NCI-H524 treated with DMSO at 0.1 percent for 48 hours (cell line): Measurements from ENCODE around the gene REN.

Experiments
- DNase-seq: peaks from one replicate; lab custom pipeline; 2025; lab: John Stamatoyannopoulos, UW

Gene REN

GRCh38 chr1:204131978-204132377 lies 34.2 kb downstream of the REN start:
- DNase-seq: no peak

- no peak for DNase-seq
Observed at GRCh38 chr1:204130981-204131892, 34.9 kb downstream of the REN start.

- no peak for DNase-seq
Observed at GRCh38 chr1:204130178-204130577, 36.0 kb downstream of the REN start.

DNA sequence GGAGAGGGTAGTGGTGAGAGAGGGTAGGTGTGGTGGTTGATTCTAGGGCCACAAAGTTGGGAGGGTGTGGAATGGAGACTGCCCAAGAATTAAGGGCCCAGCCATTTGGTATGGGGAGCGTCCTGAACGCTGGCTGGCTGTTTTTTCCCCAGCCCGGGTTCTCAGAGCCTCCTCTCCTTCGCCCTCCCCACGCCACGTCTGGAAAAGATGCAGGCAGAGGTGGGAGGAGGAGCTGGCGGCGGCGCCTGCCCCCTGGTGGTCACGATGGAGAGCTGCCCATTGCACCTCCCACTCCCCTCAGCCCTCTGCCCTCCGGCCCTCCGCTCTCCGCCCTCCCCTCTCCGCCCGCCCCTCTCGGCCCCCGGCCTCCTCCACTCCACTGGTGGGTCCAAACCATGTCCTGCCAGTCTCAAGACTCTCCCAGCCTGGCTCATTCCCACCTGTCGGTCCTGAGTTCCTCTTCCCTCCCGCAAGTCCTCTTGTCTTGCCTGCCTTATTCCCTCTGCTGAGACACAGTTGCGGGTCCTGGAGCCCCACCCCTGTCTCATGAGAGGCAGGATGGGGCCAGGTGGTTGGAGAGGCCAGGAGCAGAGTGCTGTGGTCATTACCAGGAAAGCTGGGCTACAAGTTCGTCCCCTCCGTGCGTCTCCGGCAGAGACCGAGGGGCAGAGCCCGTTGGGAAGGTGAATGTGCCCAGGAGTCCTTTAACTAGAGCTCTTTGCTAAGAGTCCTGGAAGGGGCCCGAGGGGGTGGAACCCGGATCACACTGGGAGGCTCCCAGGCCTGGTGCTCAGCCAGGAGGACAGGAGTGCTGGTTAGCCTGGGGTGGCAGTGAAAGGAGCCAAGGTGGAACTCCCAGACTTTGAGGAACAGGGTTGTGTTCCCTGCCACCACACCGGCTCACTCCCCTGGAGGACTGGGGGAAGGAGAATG lies 36.9 kb downstream of the REN start:
- DNase-seq: no peak

GRCh38 chr1:204128464-204128963 lies 37.6 kb downstream of the REN start:
- DNase-seq: no peak

- no peak for DNase-seq
Observed at GRCh38 chr1:204127597-204128242, 38.4 kb downstream of the REN start.

DNA sequence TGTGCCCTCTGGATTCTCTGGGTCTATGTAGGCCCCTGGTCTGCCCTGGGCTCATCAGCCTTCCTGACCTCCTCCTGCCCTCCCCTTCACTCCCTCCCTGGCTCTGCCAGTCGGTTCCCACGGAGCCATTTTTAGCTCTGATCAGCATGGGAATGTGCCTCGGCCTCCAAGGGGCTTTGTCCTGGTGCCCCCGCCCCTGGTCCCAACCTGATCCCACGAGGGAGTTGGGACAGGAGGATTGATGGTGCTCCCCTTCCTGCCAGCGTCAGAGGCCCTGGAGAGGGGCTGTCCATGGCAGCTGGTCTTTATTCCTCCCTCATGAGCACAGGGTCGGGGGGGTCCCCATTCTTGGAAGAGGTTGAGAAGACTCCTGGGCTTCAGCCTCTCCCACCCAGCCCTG lies 39.2 kb downstream of the REN start:
- no peak for DNase-seq

DNA sequence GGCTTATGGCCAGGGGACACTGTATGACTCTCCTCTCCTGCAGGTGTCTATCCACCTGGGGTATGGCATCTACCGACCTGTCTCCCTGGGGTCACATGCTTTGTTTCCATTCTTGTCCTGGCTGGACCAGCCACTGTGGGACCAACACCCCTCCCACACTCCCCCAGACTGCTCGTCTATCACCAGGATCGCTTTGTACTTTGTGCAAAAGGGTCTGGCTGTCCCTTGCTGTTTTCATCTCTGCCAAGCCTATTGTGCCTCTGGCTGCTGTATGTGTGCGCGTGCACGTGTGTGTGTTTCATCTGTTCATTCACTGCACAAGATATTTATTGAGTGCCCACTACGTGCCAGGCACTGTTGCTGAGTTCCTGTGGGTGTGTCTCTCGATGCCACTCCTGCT lies 39.8 kb downstream of the REN start:
- DNase-seq: no peak

DNA sequence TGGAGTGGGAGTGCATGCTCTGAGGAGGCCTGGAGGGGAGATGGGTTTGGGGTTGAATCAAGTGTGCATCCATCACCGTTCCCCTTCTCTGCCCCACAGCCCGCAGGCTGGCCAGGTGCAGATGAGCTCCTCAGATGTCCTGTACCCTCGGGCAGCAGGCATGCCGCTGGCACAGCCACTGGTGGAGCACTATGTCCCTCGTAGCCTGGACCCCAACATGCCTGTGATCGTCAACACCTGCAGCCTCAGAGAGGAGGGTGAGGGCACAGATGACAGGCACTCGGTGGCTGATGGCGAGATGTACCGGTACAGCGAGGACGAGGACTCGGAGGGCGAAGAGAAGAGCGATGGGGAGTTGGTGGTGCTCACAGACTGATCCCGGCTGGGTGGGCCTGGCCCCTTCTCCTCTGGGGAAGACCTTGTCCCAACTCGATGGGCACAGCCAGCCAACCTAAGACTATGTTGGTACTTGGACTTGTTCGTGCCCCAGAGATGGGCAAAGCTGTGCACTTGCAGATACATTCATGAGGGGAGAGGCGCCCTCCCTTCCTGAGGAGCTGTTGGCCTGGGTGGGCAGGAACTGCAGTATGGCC lies 40.3 kb downstream of the REN start:
- DNase-seq: no peak

- DNase-seq: no peak
Observed at GRCh38 chr1:204124639-204125038, 41.5 kb downstream of the REN start.

GRCh38 chr1:204123376-204123775 lies 42.8 kb downstream of the REN start:
- no peak for DNase-seq

- no peak for DNase-seq
Observed at GRCh38 chr1:204121840-204122555, 44.1 kb downstream of the REN start.

- no peak for DNase-seq
Observed at GRCh38 chr1:204116539-204116938, 49.6 kb downstream of the REN start.

DNA sequence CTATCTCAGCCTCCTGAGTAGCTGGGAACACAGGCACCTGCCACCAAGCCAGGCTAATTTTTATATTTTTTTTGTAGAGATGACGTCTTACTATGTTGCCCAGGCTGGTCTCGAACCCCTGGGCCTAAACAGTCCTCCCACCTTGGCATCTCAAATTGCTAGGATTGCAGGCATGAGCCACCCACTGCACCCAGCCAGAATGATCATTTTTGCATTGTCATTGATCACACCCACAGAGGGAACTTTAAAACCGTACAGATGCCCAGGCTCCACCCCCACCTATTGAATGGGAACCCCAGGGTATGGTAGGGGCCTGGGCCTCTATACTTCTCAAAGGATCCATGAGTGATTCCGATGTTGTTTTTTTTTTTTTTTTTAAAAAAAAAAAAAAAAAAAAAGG lies 51.0 kb downstream of the REN start:
- no peak for DNase-seq

- DNase-seq: no peak
Observed at GRCh38 chr1:204114606-204115005, 51.5 kb downstream of the REN start.

DNA sequence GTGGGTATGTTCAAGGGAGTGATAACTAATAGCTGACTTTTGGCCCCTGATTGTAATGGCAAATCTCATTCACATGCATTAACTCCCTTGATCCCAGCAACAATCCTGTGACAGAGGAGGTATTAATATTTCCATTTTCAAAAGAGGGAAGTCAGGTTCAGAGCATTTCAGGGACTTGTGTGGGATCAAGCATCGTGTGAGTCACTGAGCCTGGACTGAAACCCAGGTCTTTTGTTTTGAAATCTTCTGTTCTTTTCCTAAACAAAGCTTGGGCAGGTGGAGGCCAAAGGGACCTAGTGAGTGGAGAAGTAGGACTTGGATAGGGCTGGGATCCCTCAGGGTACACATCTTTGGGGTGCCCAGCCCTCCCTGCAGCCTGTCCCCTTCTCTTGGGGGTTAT lies 52.2 kb downstream of the REN start:
- DNase-seq: no peak

- no peak for DNase-seq
Observed at GRCh38 chr1:204112876-204113730, 53.0 kb downstream of the REN start.

GRCh38 chr1:204110894-204111633 lies 55.1 kb downstream of the REN start:
- DNase-seq: no peak
